Hepatic stellate cell (primary cell): ENCODE results near the gene WFS1.

ENCODE experiments used
- DNase-seq: peaks from one replicate; pipeline ENCODE4 v3.0.0; 2011; ENCODE audit warnings: low spot score

The WFS1 gene, protein sequence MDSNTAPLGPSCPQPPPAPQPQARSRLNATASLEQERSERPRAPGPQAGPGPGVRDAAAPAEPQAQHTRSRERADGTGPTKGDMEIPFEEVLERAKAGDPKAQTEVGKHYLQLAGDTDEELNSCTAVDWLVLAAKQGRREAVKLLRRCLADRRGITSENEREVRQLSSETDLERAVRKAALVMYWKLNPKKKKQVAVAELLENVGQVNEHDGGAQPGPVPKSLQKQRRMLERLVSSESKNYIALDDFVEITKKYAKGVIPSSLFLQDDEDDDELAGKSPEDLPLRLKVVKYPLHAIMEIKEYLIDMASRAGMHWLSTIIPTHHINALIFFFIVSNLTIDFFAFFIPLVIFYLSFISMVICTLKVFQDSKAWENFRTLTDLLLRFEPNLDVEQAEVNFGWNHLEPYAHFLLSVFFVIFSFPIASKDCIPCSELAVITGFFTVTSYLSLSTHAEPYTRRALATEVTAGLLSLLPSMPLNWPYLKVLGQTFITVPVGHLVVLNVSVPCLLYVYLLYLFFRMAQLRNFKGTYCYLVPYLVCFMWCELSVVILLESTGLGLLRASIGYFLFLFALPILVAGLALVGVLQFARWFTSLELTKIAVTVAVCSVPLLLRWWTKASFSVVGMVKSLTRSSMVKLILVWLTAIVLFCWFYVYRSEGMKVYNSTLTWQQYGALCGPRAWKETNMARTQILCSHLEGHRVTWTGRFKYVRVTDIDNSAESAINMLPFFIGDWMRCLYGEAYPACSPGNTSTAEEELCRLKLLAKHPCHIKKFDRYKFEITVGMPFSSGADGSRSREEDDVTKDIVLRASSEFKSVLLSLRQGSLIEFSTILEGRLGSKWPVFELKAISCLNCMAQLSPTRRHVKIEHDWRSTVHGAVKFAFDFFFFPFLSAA

DNA sequence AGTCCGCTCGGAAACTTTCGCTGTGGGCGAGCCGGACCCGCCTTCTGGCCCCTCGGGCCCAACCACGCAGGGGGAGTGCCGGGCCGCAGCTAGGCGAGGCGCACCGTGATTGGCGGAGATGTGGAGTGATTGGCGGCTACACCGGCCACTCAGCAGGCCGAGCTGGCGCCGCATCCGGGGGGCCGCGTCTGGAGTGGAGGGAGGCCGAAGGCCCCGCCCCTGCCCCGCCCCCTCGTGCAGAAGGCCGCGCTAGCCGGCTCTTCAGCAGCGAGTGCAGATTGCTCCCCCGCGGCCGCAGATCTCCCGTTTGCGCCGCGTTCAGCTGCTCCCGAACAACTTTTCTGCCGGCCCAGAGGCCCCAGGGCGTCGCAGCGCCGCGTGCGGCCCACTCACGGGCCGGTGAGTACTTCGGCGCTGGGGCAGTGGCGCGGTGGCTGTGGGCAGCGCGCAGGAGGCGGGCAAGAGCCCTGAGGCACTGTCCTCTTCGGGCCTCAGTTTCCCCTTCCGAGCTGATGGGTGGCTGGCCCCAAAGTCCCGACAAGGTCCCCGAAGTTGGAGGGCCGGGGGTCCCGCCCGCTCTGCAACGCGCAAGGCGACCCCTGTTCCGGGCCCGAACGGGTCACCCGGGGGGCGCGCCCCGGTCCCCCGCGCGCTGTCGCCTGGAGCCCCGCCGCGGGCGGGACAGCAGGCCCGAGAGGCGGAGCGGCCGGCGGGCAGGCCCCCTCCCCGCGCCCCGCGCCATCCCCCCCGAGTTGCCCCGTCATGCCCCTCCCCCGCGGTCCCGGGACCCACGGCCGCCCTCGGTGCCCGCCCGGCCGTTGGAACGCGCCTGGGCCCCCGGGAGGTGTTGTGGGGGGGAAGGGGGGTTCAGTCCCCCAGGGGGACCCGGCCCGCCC, at the start of gene WFS1:
WFS1 (plus strand) TSS at position 235 of the 896 bp plus-strand sequence. CDS start 7,606 bp downstream, outside the sequence.
- DNase-seq: peak; percentile 100

DNA sequence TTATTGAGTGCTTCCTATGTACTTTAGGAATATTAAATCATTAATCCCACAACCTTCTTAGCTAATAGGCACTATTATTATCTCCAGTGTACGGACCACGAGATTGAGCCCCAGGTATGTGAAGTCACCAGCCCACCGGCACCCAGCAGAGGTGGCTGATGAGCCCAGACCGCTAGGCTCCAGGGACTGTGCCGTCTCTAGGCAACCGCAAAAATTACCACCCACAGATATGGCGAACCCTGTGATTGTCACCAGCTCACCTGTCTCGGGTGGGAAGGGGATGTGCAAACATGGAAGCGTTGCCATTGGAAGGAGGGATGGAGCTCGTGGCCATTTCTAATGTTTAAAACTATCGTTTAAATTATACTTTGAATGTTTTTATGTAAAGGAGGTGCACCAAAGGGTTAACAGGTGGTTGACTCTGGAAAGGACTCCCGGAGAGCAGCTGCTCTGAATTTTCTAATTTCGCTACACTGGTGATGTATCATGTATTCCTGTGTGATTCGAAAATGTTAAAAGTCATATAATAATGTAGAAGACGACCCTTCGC, 48.3 kb upstream of the WFS1 start:
- DNase-seq: no peak

DNA sequence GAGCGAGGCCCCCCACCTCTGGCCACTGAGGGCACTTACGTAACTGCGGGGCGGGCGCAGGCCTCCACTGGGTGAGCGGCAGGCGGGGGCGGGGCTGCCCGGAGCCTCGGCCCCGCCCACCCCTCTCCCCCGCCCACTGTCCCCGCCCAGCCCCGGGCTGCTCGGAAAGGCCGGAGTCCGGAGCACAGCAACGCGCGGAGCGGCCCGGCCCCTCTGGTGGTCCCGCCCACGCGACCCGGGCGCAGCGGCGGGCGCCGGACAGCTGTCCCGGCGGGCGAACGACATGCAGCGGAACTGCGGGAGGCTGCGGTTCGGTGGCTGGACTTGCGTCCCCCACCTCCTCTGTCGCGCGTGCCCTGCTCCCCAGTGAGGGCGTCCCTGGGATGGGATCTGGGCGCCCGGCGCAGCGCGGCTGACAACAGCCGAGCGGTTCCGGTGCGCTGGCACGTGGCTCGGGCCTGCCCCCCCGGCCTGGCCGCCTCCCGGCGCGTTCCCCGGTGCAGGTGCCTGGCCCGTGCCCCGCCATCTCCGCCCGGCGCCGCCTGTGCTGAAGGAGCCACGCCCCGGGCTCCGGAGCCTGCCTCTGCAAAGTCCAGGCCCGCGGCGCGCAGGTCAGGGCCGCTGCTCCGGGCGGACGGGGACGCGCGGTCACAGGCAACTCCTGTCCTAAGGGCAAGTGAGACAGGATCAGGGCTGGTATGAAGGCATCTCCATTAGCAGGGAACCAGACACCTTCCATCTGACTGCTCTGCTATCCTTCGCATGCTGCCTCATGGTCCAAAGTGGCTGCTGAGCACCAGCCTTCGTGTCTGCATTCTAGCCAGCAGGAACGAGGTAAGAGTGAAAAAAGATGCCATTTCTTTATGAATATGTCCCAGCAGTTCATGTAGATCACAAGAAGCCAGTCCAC, 47.5 kb upstream of the WFS1 start:
- DNase-seq: no peak

DNA sequence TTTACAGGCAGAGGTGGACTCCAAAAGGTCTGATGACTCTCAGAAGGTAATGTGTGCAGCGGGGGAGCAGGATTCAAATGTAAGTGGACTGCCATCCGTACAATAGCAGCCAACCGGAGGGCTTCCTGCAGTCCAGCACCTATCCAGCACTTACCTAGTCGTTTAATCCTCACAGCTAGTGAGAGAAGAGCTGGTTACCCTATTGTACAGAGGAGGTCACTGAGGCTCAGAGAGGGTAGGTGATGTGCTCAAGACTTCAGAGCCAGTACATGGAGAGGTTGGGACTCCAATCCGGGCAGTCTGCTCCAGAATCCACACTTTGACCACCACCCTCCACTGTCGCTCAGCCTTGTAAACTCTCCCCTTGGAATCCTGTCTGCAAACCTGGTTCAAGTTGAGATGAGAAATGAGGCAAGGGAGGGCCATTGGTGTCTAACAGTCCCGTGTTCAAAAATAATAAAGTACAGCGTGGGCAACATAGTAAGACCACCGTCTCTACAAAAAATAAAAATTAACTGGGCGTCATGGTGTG, 46.8 kb upstream of the WFS1 start:
- DNase-seq: no peak

DNA sequence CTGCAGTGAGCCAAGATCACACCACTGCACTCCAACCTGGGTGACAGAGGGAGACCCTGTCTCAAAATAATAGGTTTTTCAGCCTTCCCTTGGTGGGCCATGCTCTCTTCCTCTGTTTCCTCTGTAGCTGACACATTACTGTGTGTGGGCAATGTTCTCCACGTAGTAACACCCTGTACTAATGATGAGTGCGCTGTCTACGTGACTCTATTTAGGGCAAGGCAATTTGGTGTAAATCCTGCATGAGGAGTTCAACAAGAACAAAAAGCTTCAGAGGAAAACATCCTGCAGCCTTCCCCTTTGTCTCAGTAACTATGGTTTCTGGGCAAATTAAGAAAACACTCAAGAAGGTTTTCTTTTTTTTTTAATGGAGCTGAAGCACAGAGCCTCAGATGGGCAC, 44.9 kb upstream of the WFS1 start:
- DNase-seq: no peak

DNA sequence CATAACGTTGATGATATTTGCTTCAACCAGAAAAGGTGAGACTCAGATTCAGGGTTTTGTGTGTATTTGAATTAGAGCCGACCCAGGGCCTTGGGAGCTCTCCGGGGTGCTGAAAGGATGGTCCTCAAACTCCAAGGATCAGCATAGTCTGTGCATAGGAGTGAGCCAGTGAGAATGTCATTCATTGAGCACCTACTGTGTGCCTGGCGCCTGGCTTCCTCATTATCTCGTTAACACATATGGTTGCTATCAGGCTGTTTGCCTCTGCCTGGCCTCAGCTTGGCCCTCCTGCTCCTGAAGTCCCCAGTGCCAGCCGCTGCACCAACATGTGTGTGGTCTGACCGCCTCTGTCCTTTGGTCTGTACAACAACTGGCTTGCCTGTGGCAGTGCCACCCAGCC, 44.2 kb upstream of the WFS1 start:
- no peak for DNase-seq

DNA sequence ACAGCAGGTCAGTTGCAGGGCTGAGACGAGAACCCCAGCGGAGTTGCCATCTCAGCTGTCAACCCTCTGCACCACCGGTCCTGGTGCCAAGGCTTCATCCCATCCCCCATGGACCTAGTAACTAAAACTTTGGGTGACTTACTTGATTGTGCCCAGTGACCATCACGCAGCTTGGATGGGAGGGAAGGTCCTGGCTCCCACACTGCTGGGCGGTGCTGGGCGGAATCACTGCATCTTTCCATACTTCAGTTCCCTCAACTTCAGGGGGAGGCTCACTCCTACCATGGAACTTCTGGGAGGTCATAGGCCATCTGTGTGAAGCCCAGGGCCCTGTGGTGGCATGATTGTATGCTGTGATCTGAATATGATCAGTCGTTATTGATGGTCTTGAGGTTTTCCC, 43.1 kb upstream of the WFS1 start:
- DNase-seq: no peak

DNA sequence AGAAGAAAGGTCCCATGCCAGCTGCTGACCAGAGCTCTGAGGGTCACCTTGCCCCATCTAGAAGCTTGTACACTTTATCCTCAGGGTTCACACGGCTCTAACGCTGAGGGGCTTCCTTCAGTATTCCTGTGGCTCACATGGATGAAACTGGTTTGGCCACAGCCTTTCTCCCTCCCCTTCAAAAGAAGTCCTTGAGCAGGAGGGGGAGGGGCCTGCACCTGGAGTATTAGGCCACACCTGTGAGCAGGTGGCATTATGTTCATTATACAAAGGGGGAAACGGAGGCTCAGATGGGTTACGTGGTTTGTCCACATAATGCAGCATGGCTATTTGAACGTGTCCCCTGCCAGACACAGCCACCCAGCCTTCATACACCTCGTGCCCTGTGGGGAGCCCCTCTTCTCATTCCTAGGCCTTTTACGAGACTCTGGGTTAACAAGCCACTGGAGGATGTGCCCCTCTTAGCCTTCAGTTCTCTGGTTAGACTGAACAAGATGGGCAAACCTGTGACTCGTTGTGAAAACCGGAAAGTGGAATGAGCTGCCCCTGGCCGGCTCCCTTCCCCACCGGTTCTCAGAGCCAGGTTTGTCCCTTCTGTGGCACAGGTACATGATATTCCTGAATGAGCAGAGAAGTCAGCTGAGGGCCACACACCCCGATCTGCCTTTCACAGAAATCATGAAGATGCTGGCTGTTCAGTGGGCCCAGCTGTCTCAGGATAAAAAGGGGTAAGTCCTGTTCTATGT, 42.1 kb upstream of the WFS1 start:
- no peak for DNase-seq

DNA sequence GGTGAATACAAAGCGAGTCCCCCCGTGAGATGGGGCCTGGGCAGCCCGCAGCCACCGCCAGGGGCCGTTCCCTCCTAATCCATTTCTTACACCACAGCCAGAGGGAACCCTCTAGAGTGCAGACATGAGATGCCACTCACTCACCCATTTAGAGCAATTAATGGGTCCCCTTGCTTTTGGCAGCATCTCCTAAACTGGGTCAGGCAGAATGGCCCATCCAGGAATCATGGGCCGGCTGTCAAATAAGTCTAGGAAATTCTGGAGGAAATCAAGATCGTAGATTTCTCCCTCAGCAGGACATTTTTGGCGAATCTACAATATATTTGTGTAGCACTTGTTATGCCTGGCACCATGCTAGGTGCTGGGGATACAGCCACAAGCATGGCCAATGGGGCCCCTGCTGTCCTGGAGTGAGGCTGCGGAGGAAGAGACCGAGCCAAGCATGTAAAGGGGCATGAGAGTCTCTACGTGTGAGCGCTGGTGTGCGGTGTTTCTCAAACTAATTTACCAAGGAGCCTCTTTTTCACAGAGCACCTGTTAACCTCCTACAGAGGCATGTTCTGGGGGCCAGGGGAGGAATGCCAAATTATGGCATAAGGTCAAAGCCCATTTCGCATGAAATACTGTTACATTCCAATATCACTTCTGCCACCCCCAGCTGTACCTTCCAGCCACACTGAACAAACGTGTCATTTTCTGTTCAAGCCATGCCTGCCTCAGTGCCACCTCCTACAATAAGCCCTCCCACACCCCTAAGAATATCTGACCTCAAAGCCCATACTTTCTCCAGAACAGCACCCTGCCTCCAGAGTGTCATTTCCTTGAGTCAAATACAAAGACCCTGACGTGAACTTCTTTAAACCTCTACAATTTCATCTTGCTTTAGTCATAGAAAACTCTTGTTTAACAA, 41.2 kb upstream of the WFS1 start:
- no peak for DNase-seq

DNA sequence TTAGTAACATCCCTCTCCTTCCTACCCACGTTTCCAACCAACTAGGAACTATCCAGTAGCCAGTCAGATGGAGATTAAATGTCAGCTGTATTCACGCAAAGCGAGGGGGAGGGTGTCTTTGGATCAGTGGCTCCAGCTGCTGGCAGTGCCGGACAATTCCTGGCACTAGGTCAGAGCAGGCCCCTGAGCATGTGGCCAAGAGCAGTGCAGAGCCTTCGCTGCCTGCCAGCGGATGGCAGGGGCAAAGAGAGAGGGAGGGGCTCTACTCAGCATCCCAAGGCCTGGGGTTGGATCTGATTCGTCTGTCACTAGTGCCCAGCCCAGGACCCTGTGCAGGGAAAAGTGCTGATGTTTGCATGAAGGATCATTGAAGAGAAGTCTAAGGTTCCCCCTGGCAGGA, 40.6 kb upstream of the WFS1 start:
- DNase-seq: no peak

DNA sequence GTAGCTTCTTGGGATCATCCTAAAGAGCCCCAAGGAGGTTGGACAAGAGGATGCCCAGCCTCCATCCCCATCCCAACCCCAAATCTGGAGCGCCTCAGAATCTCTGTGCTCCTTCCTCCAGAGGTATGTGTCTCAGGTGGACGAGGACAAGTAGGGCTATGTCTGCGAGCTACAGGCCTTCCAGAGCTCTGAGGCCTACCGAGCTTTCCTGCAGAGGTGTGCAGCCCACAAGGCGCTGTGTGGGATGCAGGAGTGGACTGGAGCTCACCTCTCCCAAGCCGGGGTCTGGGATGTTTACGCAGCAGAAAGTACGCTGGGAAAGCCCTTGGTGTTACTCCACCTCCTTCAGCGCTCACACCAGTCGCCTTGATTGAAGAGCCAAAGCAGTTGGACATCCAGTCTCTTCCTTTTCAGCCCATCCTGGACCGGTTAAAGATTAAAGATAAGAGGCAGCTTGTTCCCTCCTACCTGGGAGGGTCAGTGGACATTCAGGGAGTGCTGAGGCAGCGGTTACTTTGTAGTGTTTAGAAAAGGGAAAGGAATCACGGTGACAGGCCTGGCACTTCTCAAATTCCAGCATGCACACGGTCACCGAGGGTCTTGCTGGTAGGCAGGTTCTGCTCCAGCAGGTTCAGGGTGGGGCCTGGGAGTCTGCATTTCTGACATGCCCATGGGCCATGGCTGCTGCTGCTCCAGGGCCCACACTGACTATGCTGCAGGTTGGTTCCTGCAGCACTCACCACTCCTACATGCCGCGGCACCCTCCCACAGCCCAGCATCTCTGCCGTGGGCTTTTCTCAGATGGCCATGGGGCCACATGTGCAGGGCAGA, 39.8 kb upstream of the WFS1 start:
- DNase-seq: no peak

DNA sequence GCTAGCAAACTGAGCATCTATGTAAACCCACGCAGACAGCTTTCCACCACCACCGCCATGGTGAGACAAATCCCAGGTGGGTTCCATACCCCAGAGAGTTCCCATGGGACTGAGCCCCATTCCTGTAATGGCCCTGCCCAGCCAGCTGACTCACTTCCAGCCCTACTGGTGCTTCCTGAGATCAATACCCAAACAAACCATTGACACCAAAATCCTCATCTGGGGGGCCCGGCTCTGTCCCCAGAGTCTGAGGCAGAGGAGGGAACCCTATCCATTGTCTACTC, 39.2 kb upstream of the WFS1 start:
- DNase-seq: no peak

DNA sequence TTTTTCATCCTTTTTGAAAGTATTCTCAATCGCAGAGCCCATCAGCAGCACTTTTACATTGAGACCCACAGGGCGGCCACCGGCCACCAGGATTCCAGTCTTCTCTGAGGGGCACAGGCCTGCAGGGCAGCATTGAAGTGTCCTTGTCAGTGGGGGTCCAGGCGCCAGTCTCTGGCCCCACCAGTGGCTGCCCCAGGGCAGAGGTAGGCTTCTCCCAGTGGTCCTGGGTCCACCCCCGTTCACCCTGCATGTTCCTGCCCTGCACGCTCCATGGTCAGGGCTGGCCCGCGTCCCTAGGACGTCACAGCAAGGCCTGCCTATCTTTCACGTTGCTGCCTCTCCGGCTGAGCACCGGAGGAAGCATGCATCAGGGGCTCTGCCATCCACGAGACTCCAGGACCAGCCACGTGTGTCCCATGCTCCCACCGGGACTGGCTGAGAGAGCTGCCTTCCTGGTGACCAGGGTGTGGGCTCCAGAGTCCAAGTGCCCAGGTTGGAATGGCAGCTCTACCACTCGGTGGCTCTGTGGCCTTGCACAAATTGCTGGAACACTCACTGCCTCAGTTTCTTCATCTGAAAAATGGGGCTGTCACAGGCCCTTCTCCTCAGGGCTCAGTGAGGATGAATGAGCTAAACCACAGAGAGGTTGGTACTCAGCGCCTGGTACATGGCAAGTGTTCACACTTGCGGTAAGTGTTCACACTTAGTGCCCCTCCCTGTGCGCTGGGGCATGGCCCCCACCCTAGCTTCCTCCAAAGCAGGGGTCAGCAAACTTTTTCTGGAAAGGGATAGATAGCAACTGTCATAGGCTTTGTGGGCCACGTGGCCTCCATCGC, 38.6 kb upstream of the WFS1 start:
- DNase-seq: no peak

DNA sequence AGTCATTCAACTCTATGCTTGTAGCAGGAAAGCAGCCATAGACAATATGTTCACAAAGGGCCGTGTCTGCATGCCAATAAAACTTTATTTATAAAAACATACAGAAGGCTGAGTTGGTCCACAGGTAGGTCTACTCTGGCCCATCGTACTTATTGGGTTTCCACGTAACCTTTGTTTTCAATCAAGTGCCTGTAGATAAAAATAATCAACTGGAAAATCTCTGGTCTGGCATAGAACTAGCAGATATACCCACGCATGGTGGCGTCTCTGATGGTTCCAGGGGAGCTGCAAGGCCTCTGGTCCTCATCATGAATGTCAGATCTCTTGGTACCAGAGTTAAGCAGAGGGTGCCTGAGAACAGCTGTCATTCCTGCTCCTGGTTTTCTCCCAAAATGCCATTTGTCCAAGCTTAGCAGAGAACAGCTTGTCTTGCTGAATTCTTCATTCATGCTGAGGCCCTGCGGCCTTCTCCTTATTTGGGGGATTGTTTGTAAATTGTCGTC, 37.9 kb upstream of the WFS1 start:
- no peak for DNase-seq

DNA sequence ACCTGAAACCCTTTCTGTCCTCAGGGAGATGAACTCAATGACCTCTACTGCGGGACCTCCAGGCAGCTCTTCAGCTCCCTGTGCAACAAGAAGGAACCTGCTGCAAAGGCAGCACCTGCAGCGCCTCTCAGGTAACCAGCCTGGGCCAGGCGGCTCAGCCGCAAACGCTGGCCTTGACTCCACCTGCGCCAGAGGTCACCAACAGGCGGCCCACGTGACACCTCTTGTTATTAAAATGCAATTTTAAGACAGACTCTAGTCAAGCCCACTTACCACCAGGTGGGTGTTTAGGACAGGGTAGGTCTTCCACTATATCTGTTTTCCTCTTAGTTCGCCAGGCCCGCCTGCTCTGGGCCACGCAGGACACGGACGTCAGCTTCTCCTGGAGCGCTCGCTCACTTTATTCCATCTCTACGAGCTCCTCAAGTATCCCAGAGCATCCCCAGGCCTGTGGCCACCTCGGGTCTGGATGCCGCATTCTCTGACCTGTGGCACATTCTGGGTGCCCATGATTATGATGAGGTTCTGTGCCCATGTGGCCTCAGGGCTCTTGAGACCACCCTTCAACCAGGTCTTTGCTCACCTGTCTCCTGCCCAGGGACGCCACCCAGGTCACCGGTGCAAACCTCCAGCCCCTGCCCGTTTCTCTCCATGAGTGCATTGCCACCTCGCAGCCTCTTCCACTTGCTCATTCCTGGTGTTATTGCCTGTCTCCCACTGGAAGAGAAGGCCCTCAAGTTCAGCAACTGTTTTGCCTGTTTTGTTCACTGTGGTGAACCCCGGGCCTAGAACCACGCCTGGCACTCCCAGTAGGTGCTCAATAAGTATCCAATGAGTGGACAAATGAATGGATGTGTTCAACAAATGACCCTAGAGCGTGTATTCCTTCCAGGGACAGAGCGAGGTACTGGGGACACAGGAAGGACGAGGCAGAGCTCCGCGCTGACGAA, 36.5 kb upstream of the WFS1 start:
- no peak for DNase-seq

DNA sequence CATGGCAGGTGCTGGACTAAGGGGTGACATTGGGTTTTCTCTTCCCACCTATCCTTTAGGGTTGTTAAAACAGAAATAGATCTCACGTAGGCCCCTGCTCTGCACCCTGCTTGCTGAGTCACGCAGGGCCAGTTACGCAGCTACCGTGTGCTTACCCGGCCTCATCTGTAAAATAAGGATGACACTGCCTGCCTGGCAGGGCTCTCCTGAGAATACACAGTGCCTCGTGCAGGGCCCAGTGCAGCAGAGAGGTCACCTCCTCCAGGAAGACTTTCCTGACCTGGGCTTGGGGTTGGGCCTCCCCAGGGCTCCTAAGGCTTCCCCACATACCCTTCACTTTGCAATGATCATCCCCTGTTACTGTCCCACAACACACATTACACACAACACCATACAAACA, 35.7 kb upstream of the WFS1 start:
- DNase-seq: no peak
